ENCODE data around the gene TSR3.

- TF ChIP-seq CTCF (IDR thresholded peaks at IDR 0.05): no peak
- no peak for TF ChIP-seq POLR2A (IDR thresholded peaks at IDR 0.05)
Observed at GRCh38 chr16:1326946-1327618, 24.6 kb downstream of the TSR3 start.

Measured in thyroid gland (tissue), 4 donors.